ENCODE measurements around the gene FAM118B.

GRCh38 chr11:126290887-126291286, 79.3 kb downstream of the FAM118B start:
- TF ChIP-seq EP300 (IDR thresholded peaks at IDR 0.05; ENCODE audit: borderline replicate concordance), result no peak
- no peak for TF ChIP-seq TAF1 (IDR thresholded peaks at IDR 0.05; ENCODE audit: low read depth)
- TF ChIP-seq MAX (IDR thresholded peaks at IDR 0.05), result no peak
- no peak for TF ChIP-seq ZBTB7A (IDR thresholded peaks at IDR 0.05; ENCODE audit: low read depth)
- TF ChIP-seq CREB1 (IDR thresholded peaks at IDR 0.05; ENCODE audit: low read depth), result no peak
- TF ChIP-seq RAD21 (IDR thresholded peaks at IDR 0.05; ENCODE audit: low read depth), result no peak
- TF ChIP-seq REST (IDR thresholded peaks at IDR 0.05; ENCODE audit: low read depth), result no peak
- no peak for TF ChIP-seq YY1 (IDR thresholded peaks at IDR 0.05; ENCODE audit: low read depth)
- TF ChIP-seq FOXM1 (IDR thresholded peaks at IDR 0.05; ENCODE audit: borderline replicate concordance, low read depth), result no peak
- no peak for TF ChIP-seq TEAD4 (IDR thresholded peaks at IDR 0.05)
- no peak for TF ChIP-seq EGR1 (IDR thresholded peaks at IDR 0.05)
- no peak for TF ChIP-seq NFIC (IDR thresholded peaks at IDR 0.05)
